NCI-H2196 (cell line): ENCODE measurements around the gene PIWIL1.

Source experiments
- DNase-seq: peaks from one replicate; lab custom pipeline; 2025; ENCODE audit not compliant: unreplicated experiment; lab: John Stamatoyannopoulos, UW

PIWIL1 gene

GRCh38 chr12:130336723-130337487 lies 782 bp upstream of the PIWIL1 start:
- DNase-seq: peak; percentile 40

DNA sequence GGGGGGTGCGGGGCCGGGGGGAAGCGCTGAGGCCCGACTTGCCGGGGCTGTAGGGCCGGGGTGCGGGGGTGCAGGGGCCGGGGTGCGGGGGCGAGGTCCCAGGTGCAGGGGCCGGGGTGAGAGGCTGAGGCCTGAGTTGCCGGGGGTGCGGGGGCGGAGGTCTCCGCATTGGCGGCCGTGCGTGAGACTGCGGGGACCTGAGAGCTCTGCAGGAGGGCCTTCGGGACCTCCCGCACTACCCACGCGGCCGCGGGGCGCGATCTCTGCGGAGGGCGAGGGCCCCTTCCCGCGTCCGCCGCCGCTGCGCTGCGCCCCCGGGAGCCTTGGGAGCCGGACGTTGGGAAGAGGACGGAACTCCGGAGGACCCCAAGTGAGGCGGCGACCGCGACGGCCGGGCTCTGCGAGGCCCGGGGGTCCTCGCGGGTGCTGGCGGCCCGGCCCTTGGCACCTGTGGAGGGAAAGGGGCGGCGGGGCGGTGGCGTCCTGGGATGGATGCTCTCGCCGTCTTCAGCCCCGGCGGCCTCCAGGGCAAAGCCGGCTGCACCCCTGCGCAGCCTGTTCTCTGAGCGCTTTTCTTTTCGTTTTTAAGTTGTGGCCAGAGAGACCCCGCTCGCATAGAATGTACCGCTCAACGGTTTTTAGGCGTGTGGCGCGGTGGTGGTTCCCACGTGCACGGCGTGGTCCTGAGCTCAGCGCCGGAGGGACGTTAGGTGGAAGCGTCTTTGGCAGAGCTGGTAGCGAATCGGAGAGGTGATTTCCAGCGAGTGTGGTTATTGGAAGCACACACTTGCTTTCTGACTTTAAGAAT lies 1.3 kb downstream of the PIWIL1 start:
- no peak for DNase-seq

DNA sequence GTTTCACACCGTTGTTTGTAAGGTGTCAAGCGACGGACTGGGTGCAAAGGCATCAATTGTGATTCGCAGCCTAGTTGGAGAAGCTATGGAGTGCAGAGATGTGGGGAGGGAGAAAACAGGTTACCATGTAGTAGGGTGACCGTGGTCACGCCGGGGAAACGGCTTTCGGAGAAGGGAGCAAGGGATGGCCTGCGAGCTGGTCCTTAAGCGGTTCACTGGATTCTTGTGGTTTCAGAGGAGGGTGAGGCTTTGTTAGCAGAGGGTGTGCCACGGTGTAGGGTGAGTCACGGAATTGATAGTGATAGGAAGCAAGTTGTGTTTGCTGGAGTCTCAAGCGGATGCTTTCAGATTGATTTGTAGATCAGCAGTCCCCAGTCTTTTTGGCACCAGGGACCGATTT lies 2.3 kb downstream of the PIWIL1 start:
- no peak for DNase-seq

- no peak for DNase-seq
Measured at GRCh38 chr12:130342442-130342841, 4.8 kb downstream of the PIWIL1 start.

DNA sequence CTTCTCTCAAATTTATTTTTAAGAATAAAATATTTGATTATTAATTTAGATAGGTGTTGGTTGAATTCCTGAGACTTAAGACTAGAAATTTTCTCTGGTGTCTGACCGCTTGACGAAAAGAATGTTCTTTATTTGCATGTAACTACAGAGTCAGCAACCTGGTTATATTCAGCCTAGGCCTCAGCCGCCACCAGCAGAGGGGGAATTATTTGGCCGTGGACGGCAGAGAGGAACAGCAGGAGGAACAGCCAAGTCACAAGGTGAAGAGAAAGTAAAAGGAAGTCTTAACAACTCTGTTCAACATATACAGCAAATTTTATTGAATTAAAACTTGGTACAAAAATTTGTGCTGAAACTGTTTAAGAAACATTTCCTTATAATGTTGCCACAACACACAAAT lies 5.2 kb downstream of the PIWIL1 start:
- no peak for DNase-seq

DNA sequence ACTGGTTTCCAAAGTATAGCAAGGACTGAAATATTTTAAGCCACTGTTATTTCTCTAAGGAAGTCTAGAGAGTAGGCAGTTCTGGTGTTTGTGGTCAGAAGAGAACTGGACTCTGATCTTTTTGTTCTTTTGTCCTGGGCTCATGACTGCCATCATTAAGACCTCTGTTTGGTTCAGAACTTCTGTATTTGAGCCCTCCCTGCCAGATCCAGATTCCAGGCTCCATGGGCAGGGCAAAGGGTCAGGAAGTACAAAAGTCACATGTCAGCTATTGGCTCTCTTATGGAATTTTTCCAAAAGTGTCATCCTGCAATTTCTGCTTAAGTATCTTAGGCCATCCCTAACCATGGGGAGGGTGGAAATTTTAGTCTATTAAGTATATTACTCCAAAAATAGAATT lies 6.8 kb downstream of the PIWIL1 start:
- DNase-seq: no peak

DNA sequence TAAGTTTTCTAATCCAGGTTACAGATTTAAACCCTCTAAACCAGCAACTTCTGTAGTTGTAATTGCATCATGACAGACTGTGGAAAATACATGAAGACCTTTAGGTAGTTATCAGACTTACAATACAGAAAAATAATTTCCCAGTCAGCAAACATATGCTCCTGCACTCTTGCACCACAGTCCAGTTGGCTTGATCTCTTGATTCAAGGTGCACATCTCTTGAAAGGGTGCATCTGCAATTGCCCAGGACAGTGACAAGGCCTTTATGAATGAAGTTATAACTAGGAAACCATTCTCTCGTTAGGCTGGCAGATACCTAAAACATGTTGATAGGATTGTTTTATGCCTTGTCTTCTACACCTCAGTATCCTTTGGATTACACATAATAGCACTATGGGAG lies 7.6 kb downstream of the PIWIL1 start:
- no peak for DNase-seq

- peak; percentile 9 for DNase-seq
Measured at GRCh38 chr12:130347588-130347987, 9.9 kb downstream of the PIWIL1 start.

DNA sequence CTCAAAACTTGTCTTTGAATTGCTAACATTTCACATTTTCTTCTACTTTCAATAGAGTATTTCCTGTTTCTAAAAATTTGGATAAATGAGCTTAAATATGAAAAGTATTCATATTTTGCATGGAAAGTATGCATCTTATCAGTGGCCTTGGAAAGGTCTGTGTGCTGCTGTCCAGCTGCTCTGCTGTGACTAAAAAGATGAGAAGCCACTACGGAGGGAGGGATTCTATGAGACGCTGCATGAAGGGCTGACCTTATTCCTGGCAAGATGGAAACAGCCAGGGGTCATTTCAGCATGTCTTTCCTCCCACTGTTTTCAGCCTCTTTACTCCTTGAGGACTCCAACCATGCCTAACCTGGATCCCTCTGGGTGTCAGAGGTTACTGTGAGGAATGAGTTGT lies 13.0 kb downstream of the PIWIL1 start:
- no peak for DNase-seq

GRCh38 chr12:130351326-130351725 lies 13.6 kb downstream of the PIWIL1 start:
- no peak for DNase-seq

- no peak for DNase-seq
Measured at GRCh38 chr12:130353081-130353480, 15.4 kb downstream of the PIWIL1 start.

GRCh38 chr12:130354407-130354806 lies 16.7 kb downstream of the PIWIL1 start:
- DNase-seq: no peak

DNA sequence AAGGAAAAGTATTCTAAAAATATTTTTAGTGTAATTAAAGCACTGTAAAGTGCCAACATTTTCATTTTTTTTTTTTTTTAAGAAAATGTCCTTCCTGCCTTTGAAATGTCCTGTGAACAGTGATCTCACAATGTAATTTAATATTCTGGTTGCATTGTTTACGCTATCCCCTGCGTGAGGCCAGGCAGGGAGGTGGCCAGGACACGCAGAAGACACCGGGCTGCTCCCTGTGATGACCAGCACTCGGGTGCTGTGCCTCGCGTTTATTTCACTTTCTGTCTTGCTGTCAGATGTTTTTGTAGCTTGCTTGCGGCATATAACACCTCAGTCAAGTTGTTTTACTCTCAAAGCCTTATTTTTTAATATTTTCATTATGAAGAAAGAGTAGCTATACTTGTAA lies 18.5 kb downstream of the PIWIL1 start:
- DNase-seq: no peak

- DNase-seq: peak; percentile 34
Measured at GRCh38 chr12:130357241-130357640, 19.6 kb downstream of the PIWIL1 start.

GRCh38 chr12:130357729-130358330 lies 20.1 kb downstream of the PIWIL1 start:
- no peak for DNase-seq

DNA sequence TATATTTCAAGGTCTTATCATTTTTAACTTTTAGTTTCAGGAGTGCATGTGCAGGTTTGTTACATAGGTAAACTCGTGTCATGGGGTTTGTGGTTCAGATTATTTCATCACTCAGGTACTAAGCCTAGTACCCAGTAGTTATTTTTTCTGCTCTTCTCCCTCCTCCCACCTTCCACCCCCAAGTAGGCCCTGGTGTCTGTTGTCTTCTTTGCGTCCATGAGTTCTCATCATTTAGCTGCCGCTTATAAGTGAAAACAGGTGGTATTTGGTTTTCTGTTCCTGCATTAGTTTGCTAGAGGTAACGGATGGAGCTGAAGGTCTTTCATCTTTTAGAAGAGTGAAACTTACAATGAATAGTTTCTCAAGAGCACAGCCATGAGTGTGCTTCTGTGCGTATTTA lies 24.4 kb downstream of the PIWIL1 start:
- DNase-seq: no peak

- DNase-seq: no peak
Measured at GRCh38 chr12:130364578-130364977, 26.9 kb downstream of the PIWIL1 start.

DNA sequence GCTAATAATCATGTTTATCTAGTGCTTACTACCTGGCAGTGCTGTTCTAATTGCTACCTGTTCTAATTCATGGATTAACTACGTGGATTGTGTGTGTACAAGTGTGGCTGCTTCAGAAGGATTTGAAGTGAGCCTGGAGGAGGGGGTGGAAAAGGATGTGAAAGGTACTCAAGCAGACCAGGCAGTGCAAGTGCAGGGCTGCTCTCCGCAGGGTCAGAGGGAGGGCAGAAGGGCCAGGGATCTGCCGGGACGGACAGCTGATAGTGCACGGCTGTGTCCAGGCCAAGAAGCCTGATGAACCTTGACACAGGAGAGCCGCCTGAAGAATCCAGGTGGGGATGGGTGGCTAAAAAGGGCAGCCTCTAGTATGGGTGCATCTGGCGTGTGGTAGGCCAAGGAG lies 28.5 kb downstream of the PIWIL1 start:
- no peak for DNase-seq

DNA sequence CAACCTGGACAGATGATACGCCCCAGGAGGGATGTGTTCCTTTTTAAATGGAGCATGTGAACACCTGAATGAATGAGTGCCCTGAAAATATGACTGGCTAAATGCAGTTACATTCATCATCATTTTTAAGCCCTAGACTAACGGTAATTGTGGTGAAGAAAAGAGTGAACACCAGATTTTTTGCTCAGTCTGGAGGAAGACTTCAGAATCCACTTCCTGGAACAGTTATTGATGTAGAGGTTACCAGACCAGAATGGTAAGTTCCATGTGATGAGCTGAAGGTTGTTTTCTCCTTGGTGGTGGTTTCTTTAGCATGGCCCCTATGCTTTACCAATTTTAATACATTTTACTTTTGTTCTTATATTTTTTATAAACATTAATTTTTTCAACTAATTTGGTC lies 29.3 kb downstream of the PIWIL1 start:
- no peak for DNase-seq

DNA sequence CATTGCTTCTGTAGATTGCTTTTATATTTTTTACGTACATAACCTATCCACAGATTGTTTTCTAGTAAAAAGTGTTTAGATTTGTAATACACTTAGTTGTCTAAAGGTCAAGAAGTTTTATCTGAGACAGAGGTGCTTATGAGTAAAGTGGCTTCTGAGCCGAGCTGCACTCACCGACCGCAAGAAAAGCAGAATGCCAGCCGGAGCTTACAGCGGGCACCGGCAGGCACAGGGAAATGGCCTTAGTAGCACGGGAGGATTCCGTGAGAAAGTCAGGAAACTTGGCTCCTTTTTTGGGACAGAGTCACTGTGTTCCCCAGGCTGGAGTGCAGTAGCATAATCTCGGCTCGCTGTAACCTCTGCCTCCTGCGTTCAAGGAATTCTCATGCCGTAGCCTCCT lies 29.8 kb downstream of the PIWIL1 start:
- DNase-seq: no peak

- no peak for DNase-seq
Measured at GRCh38 chr12:130369816-130370215, 32.1 kb downstream of the PIWIL1 start.

DNA sequence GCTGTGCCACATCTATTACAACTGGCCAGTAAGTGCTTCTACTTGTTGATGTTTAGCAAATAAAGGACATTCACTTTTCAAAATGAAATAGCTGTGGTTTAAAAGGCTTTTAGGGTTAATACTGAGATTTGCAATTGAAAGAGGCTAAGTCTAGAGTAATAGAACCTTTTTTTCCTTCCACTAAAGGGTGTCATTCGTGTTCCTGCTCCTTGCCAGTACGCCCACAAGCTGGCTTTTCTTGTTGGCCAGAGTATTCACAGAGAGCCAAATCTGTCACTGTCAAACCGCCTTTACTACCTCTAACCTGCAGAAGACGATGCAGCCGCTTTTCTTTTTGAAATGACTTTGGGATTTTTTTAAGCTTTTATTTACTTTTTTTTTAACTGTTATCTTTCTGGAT lies 33.6 kb downstream of the PIWIL1 start:
- no peak for DNase-seq
